Activated T-cell treated with anti-CD3 and anti-CD28 coated beads for 4 hours (primary cell): Measurements from ENCODE around the gene GNPNAT1.

Experiments
- DNase-seq: peaks from one replicate; pipeline ENCODE4 v3.0.0-alpha.2; 2020

The GNPNAT1 gene

GRCh38 chr14:52791223-52792096 lies at the start of gene GNPNAT1:
Gene GNPNAT1 (minus strand): TSS chr14:52791607. CDS start chr14:52784650, 6,957 bp downstream.
- peak; percentile 85 for DNase-seq

GRCh38 chr14:52840877-52841276 lies 49.5 kb upstream of the GNPNAT1 start:
- no peak for DNase-seq

- DNase-seq = no peak
Measured at GRCh38 chr14:52837451-52837850, 46.0 kb upstream of the GNPNAT1 start.

- no peak for DNase-seq
Measured at GRCh38 chr14:52836063-52836462, 44.7 kb upstream of the GNPNAT1 start.

GRCh38 chr14:52835122-52835903 lies 43.9 kb upstream of the GNPNAT1 start:
- DNase-seq = no peak

GRCh38 chr14:52834440-52834842 lies 43.0 kb upstream of the GNPNAT1 start:
- no peak for DNase-seq

- DNase-seq = no peak
Measured at GRCh38 chr14:52833891-52834290, 42.5 kb upstream of the GNPNAT1 start.

- no peak for DNase-seq
Measured at GRCh38 chr14:52829527-52830185, 38.2 kb upstream of the GNPNAT1 start.

- no peak for DNase-seq
Measured at GRCh38 chr14:52827426-52827825, 36.0 kb upstream of the GNPNAT1 start.

- DNase-seq = no peak
Measured at GRCh38 chr14:52825085-52825484, 33.7 kb upstream of the GNPNAT1 start.

- DNase-seq = no peak
Measured at GRCh38 chr14:52824462-52824861, 33.1 kb upstream of the GNPNAT1 start.

- DNase-seq = no peak
Measured at GRCh38 chr14:52821805-52822250, 30.4 kb upstream of the GNPNAT1 start.

- no peak for DNase-seq
Measured at GRCh38 chr14:52808101-52808500, 16.7 kb upstream of the GNPNAT1 start.

- no peak for DNase-seq
Measured at GRCh38 chr14:52806115-52806514, 14.7 kb upstream of the GNPNAT1 start.

GRCh38 chr14:52802597-52802996 lies 11.2 kb upstream of the GNPNAT1 start:
- DNase-seq = no peak

GRCh38 chr14:52801014-52801712 lies 9.8 kb upstream of the GNPNAT1 start:
- no peak for DNase-seq

GRCh38 chr14:52798826-52799225 lies 7.4 kb upstream of the GNPNAT1 start:
- DNase-seq = no peak

GRCh38 chr14:52797653-52798052 lies 6.2 kb upstream of the GNPNAT1 start:
- DNase-seq = no peak

- no peak for DNase-seq
Measured at GRCh38 chr14:52793061-52793460, 1.7 kb upstream of the GNPNAT1 start.

GRCh38 chr14:52792097-52792415 lies 649 bp upstream of the GNPNAT1 start:
- peak; percentile 1 for DNase-seq

- no peak for DNase-seq
Measured at GRCh38 chr14:52790756-52791222, 618 bp downstream of the GNPNAT1 start.

- DNase-seq = no peak
Measured at GRCh38 chr14:52790011-52790755, 1.2 kb downstream of the GNPNAT1 start.
